HEK293 (cell line): ENCODE results near the gene BAIAP2.

Experiments used
- BCL11A ChIP-seq: fragments of 450-650 bp; formaldehyde crosslinking; IDR thresholded peaks from 2 replicates; pipeline ENCODE4 v1.5.1; 2016; ENCODE audit warnings: low read depth, missing biosample characterization, missing genetic modification characterization
- EGR2 ChIP-seq: fragments of 450-650 bp; formaldehyde crosslinking; IDR thresholded peaks from 2 replicates; pipeline ENCODE4 v1.5.1; 2016; ENCODE audit warnings: low read depth, missing biosample characterization, missing genetic modification characterization
- GLIS1 ChIP-seq: fragments of 450-650 bp; formaldehyde crosslinking; IDR thresholded peaks from 2 replicates; pipeline ENCODE4 v1.5.1; 2016; ENCODE audit warnings: missing biosample characterization, missing genetic modification characterization
- HIC1 ChIP-seq: fragments of 450-650 bp; formaldehyde crosslinking; IDR thresholded peaks from 2 replicates; pipeline ENCODE4 v1.5.1; 2016; ENCODE audit warnings: missing biosample characterization, missing genetic modification characterization
- KLF1 ChIP-seq: fragments of 450-650 bp; formaldehyde crosslinking; IDR thresholded peaks from 2 replicates; pipeline ENCODE4 v1.5.1; 2016; ENCODE audit warnings: missing biosample characterization, missing genetic modification characterization
- KLF8 ChIP-seq: fragments of 450-650 bp; formaldehyde crosslinking; IDR thresholded peaks from 2 replicates; pipeline ENCODE4 v1.5.1; 2016; ENCODE audit warnings: missing biosample characterization, missing genetic modification characterization
- RBAK ChIP-seq: fragments of 450-650 bp; formaldehyde crosslinking; IDR thresholded peaks from 2 replicates; pipeline ENCODE4 v1.5.1; 2016; ENCODE audit warnings: missing biosample characterization, missing genetic modification characterization
- SCRT2 ChIP-seq: fragments of 450-650 bp; formaldehyde crosslinking; IDR thresholded peaks from 2 replicates; pipeline ENCODE4 v1.5.1; 2016; ENCODE audit warnings: missing biosample characterization, missing genetic modification characterization
- TRIM28 ChIP-seq: IDR thresholded peaks from 2 replicates; pipeline ENCODE4 v1.6.1; 2011; ENCODE audit warnings: low read length, control low read depth, borderline replicate concordance
- TSHZ1 ChIP-seq: fragments of 450-650 bp; formaldehyde crosslinking; IDR thresholded peaks from 2 replicates; pipeline ENCODE4 v1.5.1; 2016; ENCODE audit warnings: missing biosample characterization, missing genetic modification characterization, borderline replicate concordance
- ZBTB48 ChIP-seq: fragments of 450-650 bp; formaldehyde crosslinking; IDR thresholded peaks from 2 replicates; pipeline ENCODE4 v1.5.1; 2016; ENCODE audit warnings: missing biosample characterization, missing genetic modification characterization
- ZBTB49 ChIP-seq: fragments of 450-650 bp; formaldehyde crosslinking; IDR thresholded peaks from 2 replicates; pipeline ENCODE4 v1.5.1; 2016; ENCODE audit warnings: missing biosample characterization, missing genetic modification characterization, low read depth
- ZBTB6 ChIP-seq: fragments of 450-650 bp; formaldehyde crosslinking; IDR thresholded peaks from 2 replicates; pipeline ENCODE4 v1.5.1; 2017; ENCODE audit warnings: missing biosample characterization, missing genetic modification characterization
- ZFP41 ChIP-seq: fragments of 450-650 bp; formaldehyde crosslinking; IDR thresholded peaks from 2 replicates; pipeline ENCODE4 v1.5.1; 2016; ENCODE audit warnings: missing biosample characterization, missing genetic modification characterization, borderline replicate concordance
- ZNF138 ChIP-seq: fragments of 450-650 bp; formaldehyde crosslinking; IDR thresholded peaks from 2 replicates; pipeline ENCODE4 v1.5.1; 2016; ENCODE audit warnings: missing biosample characterization, missing genetic modification characterization, borderline replicate concordance
- ZNF19 ChIP-seq: fragments of 450-650 bp; formaldehyde crosslinking; IDR thresholded peaks from 2 replicates; pipeline ENCODE4; 2016; ENCODE audit warnings: missing biosample characterization, missing genetic modification characterization, low read depth
- ZNF24 ChIP-seq: fragments of 450-650 bp; formaldehyde crosslinking; IDR thresholded peaks from 2 replicates; pipeline ENCODE4 v1.5.1; 2016; ENCODE audit warnings: missing biosample characterization, missing genetic modification characterization
- ZNF274 ChIP-seq, 2 experiments: fragments of 200-500 bp in 1 of 2; fragments of 450-650 bp in 1 of 2; sonication (Bioruptor generic) in 1 of 2; formaldehyde crosslinking in 1 of 2; IDR thresholded peaks; 2 replicates each; pipeline versions ENCODE4 v1.5.1 to v1.6.1; 2014 to 2016; ENCODE audit warnings: borderline replicate concordance in 1 of 2, inconsistent platforms in 1 of 2, low read length in 1 of 2, missing biosample characterization in 1 of 2, missing genetic modification characterization in 1 of 2
- ZNF423 ChIP-seq: fragments of 450-650 bp; formaldehyde crosslinking; IDR thresholded peaks from 2 replicates; pipeline ENCODE4 v1.5.1; 2016; ENCODE audit warnings: missing biosample characterization, missing genetic modification characterization
- ZNF48 ChIP-seq: fragments of 450-650 bp; formaldehyde crosslinking; IDR thresholded peaks from 2 replicates; pipeline ENCODE4 v1.5.1; 2016; ENCODE audit warnings: missing biosample characterization, missing genetic modification characterization
- ZNF514 ChIP-seq: fragments of 450-650 bp; formaldehyde crosslinking; IDR thresholded peaks from 2 replicates; pipeline ENCODE4 v1.5.1; 2016; ENCODE audit warnings: missing biosample characterization, missing genetic modification characterization
- ZNF560 ChIP-seq: fragments of 450-650 bp; formaldehyde crosslinking; IDR thresholded peaks from 2 replicates; pipeline ENCODE4 v1.5.1; 2017; ENCODE audit warnings: missing biosample characterization, missing genetic modification characterization, borderline replicate concordance
- ZNF677 ChIP-seq: fragments of 450-650 bp; IDR thresholded peaks from 2 replicates; pipeline ENCODE4 v1.5.0; 2018; ENCODE audit warnings: missing biosample characterization, mild to moderate bottlenecking, missing genetic modification characterization, moderate library complexity
- ZNF747 ChIP-seq: fragments of 450-650 bp; formaldehyde crosslinking; IDR thresholded peaks from 2 replicates; pipeline ENCODE4 v1.5.1; 2016; ENCODE audit warnings: missing biosample characterization, missing genetic modification characterization
- ZNF76 ChIP-seq: fragments of 450-650 bp; formaldehyde crosslinking; IDR thresholded peaks from 2 replicates; pipeline ENCODE4; 2016; ENCODE audit warnings: low read depth, missing biosample characterization, missing genetic modification characterization, borderline replicate concordance
- ZNF830 ChIP-seq: fragments of 450-650 bp; IDR thresholded peaks from 2 replicates; pipeline ENCODE4 v1.5.0; 2018; ENCODE audit warnings: missing biosample characterization, missing genetic modification characterization, low read depth, mild to moderate bottlenecking, moderate library complexity
- ZSCAN16 ChIP-seq: fragments of 450-650 bp; formaldehyde crosslinking; IDR thresholded peaks from 2 replicates; pipeline ENCODE4 v1.5.1; 2016; ENCODE audit warnings: missing biosample characterization, missing genetic modification characterization
- ZSCAN18 ChIP-seq: fragments of 450-650 bp; formaldehyde crosslinking; IDR thresholded peaks from 2 replicates; pipeline ENCODE4 v1.5.1; 2016; ENCODE audit warnings: missing biosample characterization, missing genetic modification characterization
- ZSCAN23 ChIP-seq: fragments of 450-650 bp; formaldehyde crosslinking; IDR thresholded peaks from 2 replicates; pipeline ENCODE4 v1.5.1; 2016; ENCODE audit warnings: missing biosample characterization, missing genetic modification characterization

The BAIAP2 gene

GRCh38 chr17:81094509-81095382 lies 59.8 kb downstream of the BAIAP2 start (continued):
- TF ChIP-seq ZSCAN23 (tag by site-specific recombination), result peak; percentile 85; the same call in 1 of the 2 replicates
- peak; percentile 40; the same call in 1 of the 2 replicates for TF ChIP-seq ZNF76
- TF ChIP-seq ZNF514 (tag by site-specific recombination), result no peak
- no peak for TF ChIP-seq ZBTB49 (tag by site-specific recombination)
- TF ChIP-seq KLF8 (tag by site-specific recombination), result peak; percentile 88
- no peak for TF ChIP-seq ZNF48 (tag by site-specific recombination)
- peak; percentile 78 for TF ChIP-seq EGR2 (tag by site-specific recombination)
- no peak for TF ChIP-seq ZNF830 (tag by site-specific recombination)
- no peak for TF ChIP-seq ZNF677
- no peak for TF ChIP-seq ZSCAN18 (tag by site-specific recombination)
- TF ChIP-seq GLIS1 (tag by site-specific recombination), result peak; percentile 97
- TF ChIP-seq RBAK (tag by site-specific recombination), result no peak
- no peak; the same call in 1 of the 2 replicates for TF ChIP-seq ZNF423 (tag by site-specific recombination)
- TF ChIP-seq SCRT2 (tag by site-specific recombination), result 0 out of 2 replicates have a peak, but pooled peaks have one; percentile 0
- no peak for TF ChIP-seq ZNF274 (IDR thresholded peaks at IDR 0.05; ENCODE audit: low read length)
- no peak for TF ChIP-seq ZNF274 (tag by site-specific recombination; IDR thresholded peaks at IDR 0.05; ENCODE audit: borderline replicate concordance)
- TF ChIP-seq ZNF747 (tag by site-specific recombination), result no peak
- no peak for TF ChIP-seq ZNF560 (tag by site-specific recombination)
- TF ChIP-seq KLF1 (tag by site-specific recombination), result peak; percentile 73
- TF ChIP-seq ZBTB48 (tag by site-specific recombination), result no peak
- peak; percentile 92 for TF ChIP-seq TSHZ1
- no peak for TF ChIP-seq TRIM28
- peak; percentile 80 for TF ChIP-seq ZSCAN16
- TF ChIP-seq ZFP41 (tag by site-specific recombination), result no peak
- TF ChIP-seq ZBTB6 (tag by site-specific recombination), result no peak
- peak; percentile 86 for TF ChIP-seq BCL11A (tag by site-specific recombination)
- TF ChIP-seq ZNF24 (tag by site-specific recombination), result peak; percentile 77; the same call in 1 of the 2 replicates
- TF ChIP-seq ZNF19 (tag by site-specific recombination), result no peak
- no peak for TF ChIP-seq ZNF138
- TF ChIP-seq HIC1 (tag by site-specific recombination), result peak; percentile 76
